SK-N-SH (cell line): ENCODE results near the gene GPR32. TPM values are rescaled to one million over a fixed set of nuclear protein-coding genes. Genes with fewer than 3 reads are reported as not detected.

ENCODE experiments used
- CTCF ChIA-PET: fragments of 300-600, 350-600 bp; formaldehyde crosslinking; extraction: SDS; loops from one replicate; lab custom pipeline; 2021; lab: Yijun Ruan, JAX
- POLR2A ChIA-PET: fragments of 350-600 bp; sonication (Branson Sonifier 250); formaldehyde crosslinking; extraction: SDS; loops from one replicate; lab custom pipeline; 2020; ENCODE audit warnings: antibody characterized with exemption, inconsistent platforms; lab: Yijun Ruan, JAX
- DNase-seq: peaks from one replicate; pipeline ENCODE4 v3.0.0; 2012
- H2AFZ ChIP-seq: fragments of 200-600 bp; sonication (generic); 2 replicates; pipeline ENCODE4 v1.8.1; 2016; ENCODE audit warnings: antibody characterized with exemption, mild to moderate bottlenecking, low read depth
- H3F3A ChIP-seq: fragments of 200-600 bp; sonication (generic); replicated peaks from 2 replicates; pipeline ENCODE3; 2016; ENCODE audit warnings: antibody characterized with exemption, mild to moderate bottlenecking; ENCODE audit not compliant: insufficient read depth
- H3K27ac ChIP-seq, 2 experiments: fragments of 200-500 bp in 1 of 2; fragments of 200-600 bp in 1 of 2; sonication (Bioruptor generic) in 1 of 2; sonication (generic), shearing (Covaris generic) in 1 of 2; 2 replicates each; pipeline versions ENCODE4 v1.5.1 to v1.6.1; 2014 to 2016; ENCODE audit warnings: low read depth in 2 of 2, inconsistent platforms in 1 of 2, low read length in 1 of 2, mild to moderate bottlenecking in 1 of 2, mixed read lengths in 1 of 2
- H3K27me3 ChIP-seq: fragments of 200-600 bp; sonication (generic), shearing (Covaris generic); 2 replicates; pipeline ENCODE4 v1.6.1; 2016; ENCODE audit warnings: mixed run types; ENCODE audit not compliant: insufficient read depth
- H3K36me3 ChIP-seq, 2 experiments: fragments of 200-500 bp in 1 of 2; fragments of 200-600 bp in 1 of 2; sonication (Bioruptor generic) in 1 of 2; sonication (generic) in 1 of 2; replicated peaks in 1 of 2; 2 replicates each; pipeline versions ENCODE3 to v1.5.1; 2014 to 2016; ENCODE audit warnings: low read length in 1 of 2, mild to moderate bottlenecking in 1 of 2; ENCODE audit not compliant: insufficient read depth in 2 of 2, control insufficient read depth in 1 of 2
- H3K4me1 ChIP-seq, 2 experiments: fragments of 200-500 bp in 1 of 2; fragments of 200-600 bp in 1 of 2; sonication (Bioruptor generic) in 1 of 2; sonication (generic), shearing (Covaris generic) in 1 of 2; 2 replicates each; pipeline versions ENCODE4 v1.5.1 to v1.6.1; 2014 to 2016; ENCODE audit warnings: low read depth in 1 of 2, low read length in 1 of 2, mixed run types in 1 of 2; ENCODE audit not compliant: insufficient read depth in 2 of 2, control insufficient read depth in 1 of 2
- H3K4me2 ChIP-seq: fragments of 200-600 bp; sonication (generic), shearing (Covaris generic); 2 replicates; pipeline ENCODE4 v1.6.1; 2017; ENCODE audit warnings: mixed run types
- H3K4me3 ChIP-seq, 2 experiments: fragments of 200-500 bp in 1 of 2; fragments of 200-600 bp in 1 of 2; sonication (Bioruptor generic) in 1 of 2; sonication (generic), shearing (Covaris generic) in 1 of 2; 2 replicates each; pipeline versions ENCODE4 v1.5.1 to v1.8.1; 2014 to 2016; ENCODE audit warnings: low read depth in 2 of 2, inconsistent platforms in 1 of 2, low read length in 1 of 2, mild to moderate bottlenecking in 1 of 2, mixed read lengths in 1 of 2, moderate library complexity in 1 of 2
- H3K79me2 ChIP-seq: fragments of 200-600 bp; sonication (generic); 2 replicates; pipeline ENCODE4 v1.8.1; 2017; ENCODE audit warnings: mild to moderate bottlenecking; ENCODE audit not compliant: insufficient read depth
- H3K9ac ChIP-seq: fragments of 200-600 bp; sonication (generic); 2 replicates; pipeline ENCODE4 v1.6.1; 2017; ENCODE audit warnings: mixed run types
- H3K9me2 ChIP-seq: fragments of 200-600 bp; sonication (generic); 2 replicates; pipeline ENCODE4 v1.6.1; 2017; ENCODE audit warnings: mixed run types
- H3K9me3 ChIP-seq: fragments of 200-600 bp; sonication (generic); 2 replicates; pipeline ENCODE4 v1.6.1; 2017; ENCODE audit warnings: mixed run types, mild to moderate bottlenecking, moderate library complexity
- H4K20me1 ChIP-seq: fragments of 200-600 bp; sonication (generic); 2 replicates; pipeline ENCODE4 v1.6.1; 2017; ENCODE audit warnings: mild to moderate bottlenecking, mixed run types; ENCODE audit not compliant: insufficient read depth
- CHD2 ChIP-seq: fragments of 150-350 bp; IDR thresholded peaks from 2 replicates; pipeline ENCODE4 v1.6.1; 2018; ENCODE audit warnings: low read length; ENCODE audit not compliant: partially characterized antibody
- ELF1 ChIP-seq: IDR thresholded peaks from 2 replicates; pipeline ENCODE4 v1.4.0; 2012
- EZH2phosphoT487 ChIP-seq: fragments of 200-600 bp; sonication (generic); IDR thresholded peaks from 2 replicates; pipeline ENCODE4 v1.6.1; 2017; ENCODE audit warnings: low read depth, mixed run types, mild to moderate bottlenecking, antibody characterized with exemption, moderate library complexity, borderline replicate concordance
- FOSL2 ChIP-seq: IDR thresholded peaks from 2 replicates; pipeline ENCODE4 v1.4.0; 2012; ENCODE audit warnings: low read depth, mild to moderate bottlenecking, moderate library complexity, borderline replicate concordance
- FOXM1 ChIP-seq: IDR thresholded peaks from 2 replicates; pipeline ENCODE4 v1.4.0; 2012; ENCODE audit warnings: low read depth, mild to moderate bottlenecking
- GATA2 ChIP-seq: sonication (generic); formaldehyde crosslinking; IDR thresholded peaks from 2 replicates; pipeline ENCODE4 v1.5.0; 2020; ENCODE audit warnings: mild to moderate bottlenecking, missing genetic modification reagents
- MAX ChIP-seq: IDR thresholded peaks from 2 replicates; pipeline ENCODE4 v1.4.0; 2012; ENCODE audit warnings: low read depth
- NFIC ChIP-seq: IDR thresholded peaks from 2 replicates; pipeline ENCODE4 v1.4.0; 2012; ENCODE audit warnings: borderline replicate concordance
- PBX3 ChIP-seq: IDR thresholded peaks from 2 replicates; pipeline ENCODE4; 2012
- POLR2AphosphoS5 ChIP-seq: IDR thresholded peaks from 2 replicates; pipeline ENCODE4 v1.6.1; 2012; ENCODE audit warnings: low read depth, low read length
- RAD21 ChIP-seq: IDR thresholded peaks from 2 replicates; pipeline ENCODE4 v1.6.1; 2012; ENCODE audit warnings: mild to moderate bottlenecking, low read length
- RCOR1 ChIP-seq: fragments of 150-350 bp; IDR thresholded peaks from 2 replicates; pipeline ENCODE4 v1.6.1; 2017; ENCODE audit warnings: antibody characterized with exemption, low read length
- REST ChIP-seq: IDR thresholded peaks from 2 replicates; pipeline ENCODE4 v1.6.1; 2012; ENCODE audit warnings: mild to moderate bottlenecking, low read depth, low read length, moderate library complexity
- SMC3 ChIP-seq: IDR thresholded peaks from 2 replicates; pipeline ENCODE4 v1.6.1; 2012; ENCODE audit warnings: low read depth, low read length, improper control_type of control experiment
- TEAD4 ChIP-seq: IDR thresholded peaks from 2 replicates; pipeline ENCODE4 v1.4.0; 2012; ENCODE audit warnings: mild to moderate bottlenecking, borderline replicate concordance; ENCODE audit not compliant: insufficient read depth
- WGBS: methylation state at CpG from one replicate; pipeline ENCODE4 v1.1.6; 2017; ENCODE audit warnings: low lambda C conversion rate; 5-methylcytosine and 5-hydroxymethylcytosine counted together
- polyA plus RNA-seq, 3 experiments: library from polyadenylated mRNA; depleted of rRNA; stranded (reverse); fragments of >200 nt; gene quantifications; 2 replicates each; pipeline ENCODE4 v1.2.3, GENCODE V29; 2012
- TF ChIP-seq, protein P1 (sequence below): IDR thresholded peaks from 2 replicates; pipeline ENCODE4 v1.4.0; 2012; ENCODE audit warnings: low read depth, borderline replicate concordance
- TF ChIP-seq, protein P2 (sequence below): IDR thresholded peaks from 2 replicates; pipeline ENCODE4 v1.4.0; 2012; ENCODE audit warnings: low read depth, borderline replicate concordance

The GPR32 gene
- polyA plus RNA-seq, 1 of the 3 experiments (the other 2 are of a cell fraction), result not detected

DNA sequence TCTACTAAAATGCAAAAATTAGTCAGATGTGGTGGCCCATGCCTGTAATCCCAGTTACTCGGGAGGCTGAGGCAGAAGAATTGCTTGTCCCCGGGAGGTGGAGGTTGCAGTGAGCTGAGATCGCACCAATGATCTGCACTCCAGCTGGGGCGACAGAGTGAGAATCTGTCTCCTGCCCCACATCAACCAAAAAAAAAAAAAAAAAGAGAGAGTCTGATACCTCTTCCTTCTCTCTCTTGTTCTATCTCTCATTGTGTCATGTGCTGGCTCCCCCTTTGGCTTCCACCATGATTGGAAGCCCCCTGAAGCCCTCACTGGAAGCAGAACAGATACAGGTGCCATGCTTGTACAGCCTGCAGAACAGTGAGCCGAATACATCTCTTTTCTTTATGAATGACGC, 26.7 kb upstream of the GPR32 start:
- Histone ChIP-seq H4K20me1 (no peaks in the 10 kb centered on the region), H3K36me3 (no peaks in the 10 kb centered on the region), H3K4me2 (no peak overlapping the region), H3K4me3 (no peak overlapping the region), H3K4me1 (no peaks in the 10 kb centered on the region), H3K27ac (no peak overlapping the region), H3K9me3 (no peaks in the 10 kb centered on the region), H3F3A (no peaks in the 10 kb centered on the region), H3K79me2 (no peaks in the 10 kb centered on the region), H3K27me3 (peaks cover 60% of the 10 kb centered on the region; the same call in 1 of the 2 replicates), H2AFZ (no peak overlapping the region), H3K9me2 (no peaks in the 10 kb centered on the region), H3K9ac (no peak overlapping the region)
- TF ChIP-seq TEAD4 (no peak), MAX (no peak), FOXM1 (no peak), FOSL2 (no peak), REST (no peak), SMC3 (no peak), RCOR1 (no peak), CHD2 (no peak), POLR2AphosphoS5 (no peak), GATA2 (CRISPR knock-in tag) (no peak), PBX3 (no peak), EZH2phosphoT487 (no peak), RAD21 (no peak), NFIC (no peak), ELF1 (no peak)
- TF ChIP-seq, protein P1, sequence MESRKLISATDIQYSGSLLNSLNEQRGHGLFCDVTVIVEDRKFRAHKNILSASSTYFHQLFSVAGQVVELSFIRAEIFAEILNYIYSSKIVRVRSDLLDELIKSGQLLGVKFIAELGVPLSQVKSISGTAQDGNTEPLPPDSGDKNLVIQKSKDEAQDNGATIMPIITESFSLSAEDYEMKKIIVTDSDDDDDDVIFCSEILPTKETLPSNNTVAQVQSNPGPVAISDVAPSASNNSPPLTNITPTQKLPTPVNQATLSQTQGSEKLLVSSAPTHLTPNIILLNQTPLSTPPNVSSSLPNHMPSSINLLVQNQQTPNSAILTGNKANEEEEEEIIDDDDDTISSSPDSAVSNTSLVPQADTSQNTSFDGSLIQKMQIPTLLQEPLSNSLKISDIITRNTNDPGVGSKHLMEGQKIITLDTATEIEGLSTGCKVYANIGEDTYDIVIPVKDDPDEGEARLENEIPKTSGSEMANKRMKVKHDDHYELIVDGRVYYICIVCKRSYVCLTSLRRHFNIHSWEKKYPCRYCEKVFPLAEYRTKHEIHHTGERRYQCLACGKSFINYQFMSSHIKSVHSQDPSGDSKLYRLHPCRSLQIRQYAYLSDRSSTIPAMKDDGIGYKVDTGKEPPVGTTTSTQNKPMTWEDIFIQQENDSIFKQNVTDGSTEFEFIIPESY, result no peak
- TF ChIP-seq, protein P2, sequence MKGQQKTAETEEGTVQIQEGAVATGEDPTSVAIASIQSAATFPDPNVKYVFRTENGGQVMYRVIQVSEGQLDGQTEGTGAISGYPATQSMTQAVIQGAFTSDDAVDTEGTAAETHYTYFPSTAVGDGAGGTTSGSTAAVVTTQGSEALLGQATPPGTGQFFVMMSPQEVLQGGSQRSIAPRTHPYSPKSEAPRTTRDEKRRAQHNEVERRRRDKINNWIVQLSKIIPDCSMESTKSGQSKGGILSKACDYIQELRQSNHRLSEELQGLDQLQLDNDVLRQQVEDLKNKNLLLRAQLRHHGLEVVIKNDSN, result no peak
- no peak for DNase-seq
- 53% methylated on average over 6 of the region's 6 CpGs for WGBS
- POLR2A ChIA-PET, result no interaction called here
- CTCF ChIA-PET, result no interaction called here
